ENCODE data around the gene PM20D2. TPM values are rescaled to one million over a fixed set of nuclear protein-coding genes. Genes with fewer than 3 reads are reported as not detected.
"Not testable (repeated sequence)": the region's sequence is repeated elsewhere in the genome, so short reads cannot be mapped to it uniquely, and the experiment has no call there.

The PM20D2 gene
- total RNA-seq, 2 experiments from 2014 or later: 11.6 to 12.7 TPM

GRCh38 chr6:89128256-89128671 lies 17.6 kb upstream of the PM20D2 start:
- H3K4me3 Mint-ChIP-seq; H3K9me3 Mint-ChIP-seq; H3K36me3 Mint-ChIP-seq (ENCODE audit: low read depth); H3K27ac Mint-ChIP-seq; DNase-seq; CTCF ChIA-PET; H3K4me1 Mint-ChIP-seq (ENCODE audit: low read depth); H3K27me3 Mint-ChIP-seq (ENCODE audit: low read depth): not testable (repeated sequence)
- intact Hi-C loops (cut with micrococcal nuclease): loop anchor here (10.0 kb wide), 1 partner anchor 487 kb away; no protein-coding TSS in a partner anchor

- H3K27ac Mint-ChIP-seq: no peak overlapping the region
- intact Hi-C loops (cut with micrococcal nuclease): no loop called here
- H3K27me3 Mint-ChIP-seq (ENCODE audit: low read depth): no peaks in the 10 kb centered on the region
- CTCF ChIA-PET: interaction anchor here (0.8 kb wide), 1 partner anchor 148 kb away, joined by 3 read pairs; no protein-coding TSS in a partner anchor
- peaks cover 3% of the 10 kb centered on the region for H3K36me3 Mint-ChIP-seq (ENCODE audit: low read depth)
- no peaks in the 10 kb centered on the region for H3K4me1 Mint-ChIP-seq (ENCODE audit: low read depth)
- H3K4me3 Mint-ChIP-seq: no peak overlapping the region
- DNase-seq: no peak
- H3K9me3 Mint-ChIP-seq: peaks cover 6% of the 10 kb centered on the region
These were observed 14.3 kb upstream of the PM20D2 start for GRCh38 chr6:89131599-89131998.

GRCh38 chr6:89132057-89132456 lies 13.8 kb upstream of the PM20D2 start:
- CTCF ChIA-PET: no interaction called here
- Mint-ChIP-seq H3K27me3 (ENCODE audit: low read depth) (no peaks in the 10 kb centered on the region), H3K27ac (no peak overlapping the region), H3K36me3 (ENCODE audit: low read depth) (peaks cover 3% of the 10 kb centered on the region), H3K4me1 (ENCODE audit: low read depth) (no peaks in the 10 kb centered on the region), H3K9me3 (peaks cover 5% of the 10 kb centered on the region), H3K4me3 (no peak overlapping the region)
- no peak for DNase-seq
- intact Hi-C loops (cut with micrococcal nuclease): no loop called here

- DNase-seq: no peak
- intact Hi-C loops (cut with micrococcal nuclease): no loop called here
- Mint-ChIP-seq H3K27me3 (ENCODE audit: low read depth) (no peaks in the 10 kb centered on the region), H3K4me1 (ENCODE audit: low read depth) (no peaks in the 10 kb centered on the region), H3K4me3 (no peak overlapping the region), H3K27ac (no peak overlapping the region), H3K36me3 (ENCODE audit: low read depth) (no peaks in the 10 kb centered on the region), H3K9me3 (no peaks in the 10 kb centered on the region)
- CTCF ChIA-PET: interaction anchor here (1.1 kb wide), 1 partner anchor 13 kb away, joined by 3 read pairs; no protein-coding TSS in a partner anchor
These were observed 11.9 kb upstream of the PM20D2 start for GRCh38 chr6:89133981-89134380.

- H3K9me3 Mint-ChIP-seq: no peaks in the 10 kb centered on the region
- no peaks in the 10 kb centered on the region for H3K36me3 Mint-ChIP-seq (ENCODE audit: low read depth)
- no peaks in the 10 kb centered on the region for H3K4me1 Mint-ChIP-seq (ENCODE audit: low read depth)
- H3K27ac Mint-ChIP-seq: no peak overlapping the region
- H3K4me3 Mint-ChIP-seq: no peak overlapping the region
- intact Hi-C loops (cut with micrococcal nuclease): no loop called here
- no peak for DNase-seq
- CTCF ChIA-PET: interaction anchor here (1.1 kb wide), 1 partner anchor 14 kb away, joined by 3 read pairs; no protein-coding TSS in a partner anchor
- H3K27me3 Mint-ChIP-seq (ENCODE audit: low read depth): no peaks in the 10 kb centered on the region
These were observed 11.1 kb upstream of the PM20D2 start for GRCh38 chr6:89134723-89135122.

GRCh38 chr6:89138173-89138572 lies 7.7 kb upstream of the PM20D2 start:
- H3K36me3 Mint-ChIP-seq (ENCODE audit: low read depth): no peaks in the 10 kb centered on the region
- CTCF ChIA-PET: no interaction called here
- H3K27me3 Mint-ChIP-seq (ENCODE audit: low read depth): no peaks in the 10 kb centered on the region
- no peak overlapping the region for H3K4me3 Mint-ChIP-seq
- intact Hi-C loops (cut with micrococcal nuclease): no loop called here
- no peaks in the 10 kb centered on the region for H3K4me1 Mint-ChIP-seq (ENCODE audit: low read depth)
- no peak for DNase-seq
- H3K27ac Mint-ChIP-seq: no peak overlapping the region
- no peaks in the 10 kb centered on the region for H3K9me3 Mint-ChIP-seq

GRCh38 chr6:89139509-89140346 lies 6.1 kb upstream of the PM20D2 start:
- CTCF ChIA-PET: no interaction called here
- Mint-ChIP-seq H3K9me3 (no peaks in the 10 kb centered on the region), H3K4me1 (ENCODE audit: low read depth) (peaks cover 8% of the 10 kb centered on the region), H3K36me3 (ENCODE audit: low read depth) (no peaks in the 10 kb centered on the region), H3K27ac (no peak overlapping the region), H3K4me3 (no peak overlapping the region), H3K27me3 (ENCODE audit: low read depth) (no peaks in the 10 kb centered on the region)
- intact Hi-C loops (cut with micrococcal nuclease): no loop called here
- no peak for DNase-seq

- DNase-seq: no peak
- H3K36me3 Mint-ChIP-seq (ENCODE audit: low read depth): no peaks in the 10 kb centered on the region
- H3K27me3 Mint-ChIP-seq (ENCODE audit: low read depth): no peaks in the 10 kb centered on the region
- peaks cover 11% of the 10 kb centered on the region for H3K4me1 Mint-ChIP-seq (ENCODE audit: low read depth)
- H3K4me3 Mint-ChIP-seq: no peak overlapping the region
- CTCF ChIA-PET: no interaction called here
- no peak overlapping the region for H3K27ac Mint-ChIP-seq
- no peaks in the 10 kb centered on the region for H3K9me3 Mint-ChIP-seq
- intact Hi-C loops (cut with micrococcal nuclease): no loop called here
These were observed 5.3 kb upstream of the PM20D2 start for GRCh38 chr6:89140347-89141156.

- Mint-ChIP-seq H3K4me1 (ENCODE audit: low read depth) (peaks cover 27% of the 10 kb centered on the region), H3K36me3 (ENCODE audit: low read depth) (peaks cover 9% of the 10 kb centered on the region), H3K27ac (no peak overlapping the region), H3K4me3 (no peak overlapping the region), H3K27me3 (ENCODE audit: low read depth) (no peaks in the 10 kb centered on the region), H3K9me3 (no peaks in the 10 kb centered on the region)
- intact Hi-C loops (cut with micrococcal nuclease): loop anchor here (2.0 kb wide), 2 partner anchors 28 to 208 kb away; partner anchors contain the start of gene UBE2J1
- CTCF ChIA-PET: interaction anchor here (0.6 to 2.6 kb wide), 10 partner anchors 18 to 228 kb away, joined by 3 to 16 read pairs (median 4); no protein-coding TSS in a partner anchor
- DNase-seq: no peak
These were observed 1.4 kb upstream of the PM20D2 start for GRCh38 chr6:89144354-89144906.

GRCh38 chr6:89145091-89145955 lies 532 bp upstream of the PM20D2 start:
- H3K4me1 Mint-ChIP-seq (ENCODE audit: low read depth): peaks cover 27% of the 10 kb centered on the region
- H3K4me3 Mint-ChIP-seq: peak overlapping the region; percentile 90
- no peaks in the 10 kb centered on the region for H3K9me3 Mint-ChIP-seq
- peak; percentile 77 for DNase-seq
- CTCF ChIA-PET: interaction anchor here (0.5 to 2.6 kb wide), 9 partner anchors 23 to 227 kb away, joined by 3 to 18 read pairs (median 4); partner anchors contain the start of gene PNRC1
- intact Hi-C loops (cut with micrococcal nuclease): loop anchor here (1.0 to 2.0 kb wide), 6 partner anchors 29 to 207 kb away; partner anchors contain the start of genes PNRC1, RNGTT and UBE2J1
- no peaks in the 10 kb centered on the region for H3K27me3 Mint-ChIP-seq (ENCODE audit: low read depth)
- H3K36me3 Mint-ChIP-seq (ENCODE audit: low read depth): peaks cover 9% of the 10 kb centered on the region
- H3K27ac Mint-ChIP-seq: peak overlapping the region; percentile 96

Data from activated naive CD4-positive, alpha-beta T cell treated with anti-CD3 and anti-CD28 coated beads for 36 hours (primary cell).